IPS-NIHi7 (cell line): ENCODE results near the gene DPY19L1.
"Not testable (repeated sequence)": the region's sequence is repeated elsewhere in the genome, so short reads cannot be mapped to it uniquely, and the experiment has no call there.

Source experiments
- DNase-seq: peaks from one replicate; pipeline ENCODE4 v3.0.0; 2012; ENCODE audit warnings: mixed read lengths; ENCODE audit errors: extremely low spot score

DPY19L1 gene

DNA sequence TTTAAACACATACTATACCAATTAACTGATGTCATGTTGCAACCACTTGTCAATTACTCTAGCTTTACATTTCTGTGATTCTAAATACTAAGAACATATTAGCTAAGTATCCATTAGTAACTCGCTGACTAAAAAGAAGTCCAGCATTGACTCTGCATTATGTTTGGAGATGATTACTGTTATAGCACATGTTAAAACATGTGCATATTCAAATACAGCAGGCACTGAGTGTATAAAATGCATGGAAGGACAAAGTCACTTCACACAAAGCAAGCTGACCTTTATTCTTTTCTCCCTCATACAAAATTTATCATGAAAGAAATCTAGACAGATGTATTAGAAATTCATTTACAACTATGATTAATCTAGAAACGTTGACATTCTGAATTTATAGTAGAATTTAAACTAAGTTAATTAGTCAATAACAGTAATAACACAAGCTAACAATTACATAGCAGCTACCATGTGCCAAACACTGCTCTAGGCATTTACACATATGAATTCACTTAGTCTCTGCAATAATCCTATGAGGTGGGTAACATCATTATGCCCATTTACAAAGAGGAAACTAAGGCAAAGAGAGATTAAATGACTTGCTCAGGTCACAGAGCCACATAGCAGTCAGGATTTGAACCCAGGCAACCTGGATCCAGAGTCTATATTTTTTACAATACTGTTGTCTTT lies 48.7 kb downstream of the DPY19L1 start:
- DNase-seq = not testable (repeated sequence)

DNA sequence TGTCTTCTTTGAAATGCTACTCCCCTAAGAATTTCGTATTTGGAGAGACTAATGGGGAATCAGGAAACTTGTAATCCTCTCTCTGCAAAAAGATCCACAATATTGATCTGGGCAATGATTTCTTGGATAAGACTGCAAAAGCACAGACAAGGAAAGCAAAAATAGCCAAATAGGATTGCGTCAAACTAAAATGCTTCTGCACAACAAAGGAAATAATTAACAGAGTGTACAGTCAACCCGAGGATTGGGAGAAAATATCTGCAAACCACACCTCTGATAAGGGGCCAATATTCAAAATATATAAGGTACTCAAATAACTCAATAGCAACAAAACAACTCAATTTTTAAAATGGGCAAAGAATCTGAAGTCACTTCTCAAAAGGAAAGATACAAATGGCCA lies 52.1 kb downstream of the DPY19L1 start:
- DNase-seq = not testable (repeated sequence)

DNA sequence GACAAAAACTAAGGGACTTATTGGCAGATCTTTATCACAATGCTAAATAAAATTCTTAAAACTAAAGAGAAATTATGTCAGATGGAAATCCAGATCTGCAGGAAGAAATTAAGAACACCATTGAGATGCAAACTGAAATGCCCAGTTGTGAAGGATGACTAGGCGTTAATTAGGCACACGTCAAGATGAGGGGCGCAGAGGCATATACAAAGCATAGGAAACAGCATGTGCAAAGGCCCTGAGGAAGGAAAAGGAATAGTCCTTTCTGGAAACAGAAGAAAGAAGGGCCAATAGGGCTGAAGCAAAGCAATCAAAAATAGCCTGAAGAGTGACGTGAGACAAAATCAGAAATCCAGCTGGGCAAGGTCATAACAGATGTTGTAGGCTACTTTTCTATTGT lies 53.1 kb downstream of the DPY19L1 start:
- not testable (repeated sequence) for DNase-seq

DNA sequence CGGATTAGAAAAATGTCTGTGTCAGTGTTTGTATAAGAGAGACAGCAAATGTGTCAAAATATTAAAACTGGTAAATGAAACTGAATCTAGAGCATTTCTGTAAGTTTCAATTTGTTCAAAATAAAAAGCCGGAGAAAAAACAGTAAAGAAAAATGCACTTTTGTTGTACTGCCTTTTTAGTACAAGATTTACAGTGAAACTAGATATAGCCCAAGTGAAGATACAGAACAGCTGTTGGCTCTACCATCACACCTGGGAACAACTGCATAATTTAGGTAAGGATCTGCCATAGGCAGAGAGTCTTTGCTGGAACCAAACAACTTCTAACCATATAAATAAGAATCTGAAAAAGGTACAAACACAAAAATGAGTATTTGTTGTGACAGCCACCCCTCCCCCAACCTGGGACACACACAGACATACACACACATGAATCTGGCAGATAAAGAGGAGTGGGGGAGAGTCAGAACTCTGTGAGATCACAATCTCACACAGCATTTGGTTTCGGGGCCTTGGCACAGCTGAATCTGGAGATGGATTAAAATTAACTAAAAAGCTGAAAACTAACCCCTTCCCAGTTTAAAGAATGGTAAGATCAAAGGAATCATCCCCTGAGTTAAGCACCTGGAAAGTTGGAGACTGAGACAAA lies 54.8 kb downstream of the DPY19L1 start:
- DNase-seq = no peak

DNA sequence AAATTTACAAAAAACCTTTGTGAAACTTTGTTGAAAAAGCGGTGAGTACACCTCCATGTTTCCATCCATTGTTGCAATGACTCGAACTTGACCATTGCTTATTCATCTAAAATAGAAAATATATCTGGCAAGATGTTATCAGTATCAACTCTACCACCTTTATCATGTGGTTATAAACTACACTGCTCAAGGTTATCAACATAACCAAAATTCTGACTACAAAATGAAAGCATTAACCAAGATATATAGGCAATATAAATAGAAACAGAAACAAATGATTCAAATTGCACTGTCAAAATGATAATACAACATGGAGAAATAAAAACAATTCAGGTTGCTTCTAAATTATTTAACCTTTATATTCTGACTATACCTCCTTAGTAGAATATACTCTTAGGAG lies 58.2 kb downstream of the DPY19L1 start:
- DNase-seq = not testable (repeated sequence)

DNA sequence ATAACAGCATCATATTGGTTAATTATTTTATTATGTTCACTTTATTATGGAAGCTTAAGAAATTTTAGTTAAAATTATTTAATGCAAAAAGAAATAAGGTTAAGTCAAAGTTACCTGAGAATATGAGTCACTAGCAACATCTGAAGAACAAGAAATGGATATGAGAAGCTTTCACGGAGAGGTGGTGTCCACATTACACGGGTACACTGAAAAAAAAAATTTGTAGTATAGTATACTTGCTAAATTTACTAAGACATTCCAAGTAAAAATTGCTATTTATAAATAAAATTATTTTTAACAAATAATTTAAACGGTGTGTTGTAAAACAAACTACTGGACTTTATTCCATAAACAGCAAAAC lies 63.9 kb downstream of the DPY19L1 start:
- DNase-seq = no peak

DNA sequence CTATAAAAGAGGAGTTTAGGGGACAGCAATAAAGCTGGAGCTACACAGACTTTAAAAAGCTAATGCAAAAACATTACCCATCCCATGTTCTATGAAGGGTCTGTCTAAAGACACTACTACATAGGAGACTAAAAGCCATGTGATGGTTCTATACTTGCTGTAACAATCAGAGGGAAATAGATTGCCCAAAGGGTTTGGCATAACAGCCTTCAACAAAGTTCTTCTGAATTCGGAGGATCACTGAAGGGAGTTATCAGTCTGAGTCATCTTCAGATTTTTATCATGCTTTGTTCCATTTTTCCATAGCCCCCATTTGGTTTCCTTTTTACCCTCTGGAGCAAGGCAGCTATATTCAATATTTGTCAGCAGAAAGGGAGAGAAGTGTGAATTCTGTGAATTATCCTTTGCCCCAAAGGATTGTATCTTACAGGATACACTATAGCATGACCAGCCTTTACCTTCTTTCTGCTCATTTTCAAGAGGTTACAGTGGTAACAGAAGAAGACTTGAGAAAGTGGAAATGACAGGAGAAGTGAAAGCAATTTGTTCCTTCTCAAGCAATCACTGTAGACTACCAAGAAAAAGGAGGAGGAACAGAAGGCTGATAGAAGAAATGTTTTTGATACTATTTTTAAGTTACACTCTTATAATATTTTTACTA lies 64.4 kb downstream of the DPY19L1 start:
- DNase-seq = not testable (repeated sequence)

DNA sequence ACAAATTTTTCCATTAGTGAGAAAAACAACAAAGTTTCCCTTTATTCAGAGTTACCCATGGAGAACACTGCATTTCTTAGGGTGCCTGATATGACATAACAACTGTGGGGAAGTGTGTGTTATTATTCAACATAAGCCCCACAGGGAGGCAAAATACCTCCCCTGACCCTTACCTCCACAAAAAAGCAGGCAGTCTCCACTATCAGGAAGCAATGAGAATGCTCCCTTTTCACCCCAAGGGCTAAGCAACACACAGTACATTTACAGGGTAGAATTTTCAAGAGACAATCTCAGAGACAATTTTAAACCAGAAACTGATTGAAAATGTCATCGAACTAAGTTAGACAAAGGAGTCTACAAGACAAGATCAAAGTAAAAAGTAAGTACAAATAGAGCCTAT lies 69.5 kb downstream of the DPY19L1 start:
- not testable (repeated sequence) for DNase-seq

DNA sequence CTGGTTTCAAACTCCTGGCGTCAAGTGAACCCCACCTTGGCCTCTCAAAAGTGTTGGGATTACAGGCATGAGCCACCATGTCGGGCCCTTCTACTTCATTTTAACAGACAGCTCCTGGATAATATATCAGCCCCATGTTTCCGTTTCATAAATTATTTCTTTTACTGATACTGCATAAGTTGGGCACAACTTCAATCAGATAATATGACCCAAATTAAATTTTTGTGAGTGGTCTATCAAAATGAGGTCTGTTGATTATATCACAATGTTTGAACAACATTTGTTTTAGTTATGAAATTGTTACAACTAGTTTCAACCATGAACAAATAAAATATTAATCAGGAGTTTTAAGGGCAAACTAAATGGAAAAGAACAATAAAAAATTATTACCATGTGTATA lies 70.8 kb downstream of the DPY19L1 start:
- DNase-seq = not testable (repeated sequence)

DNA sequence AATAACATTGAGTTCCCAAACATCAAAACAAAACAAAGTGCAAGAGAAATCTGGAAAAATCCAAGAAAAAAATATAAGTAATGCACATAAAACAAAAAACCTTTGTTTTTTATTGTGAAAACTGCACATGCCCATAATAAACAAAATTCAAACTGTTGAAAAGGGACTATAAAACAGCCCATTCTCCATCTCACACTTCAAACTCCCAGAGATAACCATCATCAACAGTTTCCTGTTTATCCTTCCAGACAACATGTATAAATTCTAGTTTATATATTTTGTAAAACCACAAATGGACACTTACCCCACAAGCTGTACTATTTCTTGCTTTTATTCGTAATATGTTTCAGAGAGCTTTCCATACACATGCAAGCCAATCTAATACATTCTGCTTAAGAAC lies 79.3 kb downstream of the DPY19L1 start:
- no peak for DNase-seq

DNA sequence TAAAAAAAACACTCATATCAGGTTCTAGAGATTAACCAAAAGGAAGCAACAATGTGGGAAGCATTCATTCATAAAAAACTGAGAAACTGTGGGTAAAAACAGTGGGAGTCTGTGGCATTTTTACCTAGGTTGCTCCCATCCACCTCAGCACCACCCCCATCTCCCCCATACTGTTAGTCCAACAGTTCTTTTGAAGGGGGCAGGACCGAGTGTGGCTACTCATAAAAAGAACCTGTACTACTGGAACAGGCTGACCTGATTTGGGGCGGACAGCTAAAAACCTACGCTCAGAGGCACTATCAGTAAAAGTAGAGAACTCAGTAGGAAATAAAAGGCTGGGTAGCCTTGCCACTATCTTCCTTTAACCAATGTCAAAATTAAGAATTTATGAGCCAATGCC lies 84.5 kb downstream of the DPY19L1 start:
- DNase-seq = no peak

DNA sequence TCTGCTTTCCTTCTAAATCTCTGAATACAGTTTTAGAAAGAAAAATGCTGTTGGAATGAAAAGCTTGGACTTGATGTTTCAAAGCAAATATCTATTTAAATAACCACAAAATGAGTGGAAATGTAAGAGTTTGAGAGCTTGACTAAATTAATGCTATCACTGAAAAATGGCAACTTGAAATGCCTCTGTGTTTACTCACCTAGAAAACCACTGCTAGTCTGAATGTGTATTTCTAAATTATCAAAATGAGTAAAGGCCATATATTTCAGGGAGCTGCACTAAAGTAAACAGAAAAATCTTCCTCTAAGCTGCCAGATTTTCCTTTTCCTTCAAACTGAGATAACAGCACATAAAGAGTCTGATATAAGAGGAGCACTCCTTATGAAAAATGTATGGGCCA lies 87.9 kb downstream of the DPY19L1 start:
- no peak for DNase-seq

DNA sequence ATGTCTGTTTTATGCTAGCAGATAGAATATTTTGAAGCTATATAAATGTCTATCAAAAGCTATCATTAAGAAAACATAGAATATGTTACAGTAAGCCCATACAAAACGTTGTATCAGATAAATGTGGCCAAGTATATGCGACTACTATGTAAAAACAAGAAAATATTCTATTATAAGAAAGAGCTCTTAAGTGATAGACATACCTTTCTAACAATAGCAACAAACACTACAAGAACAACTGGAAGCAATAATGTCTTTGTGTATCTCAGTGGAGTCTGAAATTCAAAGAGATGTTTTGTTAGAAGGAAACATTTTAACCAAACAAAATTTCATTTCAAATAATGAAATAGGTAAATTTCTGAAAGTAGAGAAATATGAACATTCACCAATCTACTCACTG lies 89.9 kb downstream of the DPY19L1 start:
- DNase-seq = not testable (repeated sequence)

DNA sequence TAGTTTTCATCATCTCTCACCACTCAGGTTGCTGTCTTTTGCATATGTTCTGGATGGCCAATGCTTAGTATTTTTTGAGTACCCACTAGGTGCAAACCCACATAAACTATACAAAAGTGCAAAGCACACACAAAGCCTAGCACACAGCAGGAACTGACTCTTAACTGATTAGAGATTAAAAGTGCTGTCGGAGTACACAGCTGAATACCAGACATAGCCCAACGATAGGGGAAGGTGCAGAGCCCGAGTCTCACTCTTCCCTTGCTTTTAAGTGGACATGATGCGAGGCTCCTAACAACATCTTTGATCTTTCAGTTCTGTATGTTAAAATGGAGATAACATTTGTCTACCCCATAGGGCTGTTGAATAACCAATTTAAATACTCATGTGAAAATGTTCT lies 90.8 kb downstream of the DPY19L1 start:
- no peak for DNase-seq

DNA sequence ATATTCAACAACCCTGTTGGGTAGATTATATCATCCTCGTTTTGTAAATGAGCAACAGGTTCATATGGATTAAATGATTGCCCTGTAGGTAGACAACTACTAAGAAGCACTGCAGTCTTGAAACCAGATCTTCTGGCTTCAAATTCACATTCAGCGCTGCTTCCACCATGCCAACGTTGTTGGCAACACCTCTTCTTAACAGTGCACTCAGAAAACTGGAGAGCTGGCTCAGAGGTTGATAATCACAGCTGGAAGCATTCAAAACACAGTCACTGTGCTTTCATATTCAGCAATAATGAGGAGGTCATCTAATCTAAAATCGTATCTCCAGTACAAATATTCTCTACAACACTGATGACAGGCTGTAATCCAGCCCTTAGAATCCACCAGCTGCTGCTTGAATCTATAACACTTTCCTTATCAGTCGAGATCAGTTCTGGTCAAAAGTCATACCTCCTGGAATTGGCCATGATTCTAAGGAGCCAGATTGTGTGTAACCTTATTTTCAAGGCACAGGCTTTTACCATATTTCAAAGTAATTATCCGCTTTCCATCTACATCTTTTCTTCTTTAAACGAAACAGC lies 91.3 kb downstream of the DPY19L1 start:
- DNase-seq = not testable (repeated sequence)

DNA sequence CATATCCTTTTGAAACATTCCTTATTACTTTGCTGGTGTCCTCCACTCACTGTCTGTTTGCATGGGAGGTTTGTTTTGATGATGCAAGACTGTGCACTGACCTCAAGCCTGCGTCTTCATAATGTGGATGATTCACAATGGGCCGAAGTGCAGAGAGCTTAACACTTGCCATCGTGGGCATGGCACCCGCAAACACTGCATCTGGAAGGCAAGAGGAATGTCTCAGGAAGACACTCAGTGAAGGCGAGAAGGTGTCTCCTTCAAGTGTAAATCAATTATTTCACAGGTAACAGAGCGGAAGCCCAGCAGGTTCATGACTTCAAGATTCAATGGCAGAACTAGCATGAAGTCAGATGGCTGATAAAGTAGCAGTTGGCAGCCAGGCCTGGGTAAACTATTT lies 98.1 kb downstream of the DPY19L1 start:
- DNase-seq = no peak

DNA sequence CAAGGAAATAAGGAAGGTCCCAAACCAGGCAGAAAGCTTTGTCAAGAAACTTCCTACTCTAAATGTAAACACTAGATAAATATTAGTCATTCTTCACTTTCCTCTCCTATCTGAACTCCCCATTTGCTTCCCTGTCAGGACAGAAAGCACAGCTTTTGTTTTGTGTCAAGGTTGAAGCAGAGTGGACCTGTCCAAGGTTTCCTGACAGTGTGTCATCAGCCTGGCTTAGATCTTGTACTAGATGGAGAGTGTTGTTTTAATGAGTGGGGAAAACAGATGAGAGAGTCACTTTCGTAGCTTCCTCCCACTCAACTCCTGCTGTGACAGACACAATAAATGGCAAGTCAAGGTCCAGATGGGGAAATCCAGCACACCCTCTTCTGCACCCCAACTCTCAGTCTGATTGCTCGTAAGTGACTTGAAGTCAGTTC lies 101.5 kb downstream of the DPY19L1 start:
- DNase-seq = not testable (repeated sequence)

DNA sequence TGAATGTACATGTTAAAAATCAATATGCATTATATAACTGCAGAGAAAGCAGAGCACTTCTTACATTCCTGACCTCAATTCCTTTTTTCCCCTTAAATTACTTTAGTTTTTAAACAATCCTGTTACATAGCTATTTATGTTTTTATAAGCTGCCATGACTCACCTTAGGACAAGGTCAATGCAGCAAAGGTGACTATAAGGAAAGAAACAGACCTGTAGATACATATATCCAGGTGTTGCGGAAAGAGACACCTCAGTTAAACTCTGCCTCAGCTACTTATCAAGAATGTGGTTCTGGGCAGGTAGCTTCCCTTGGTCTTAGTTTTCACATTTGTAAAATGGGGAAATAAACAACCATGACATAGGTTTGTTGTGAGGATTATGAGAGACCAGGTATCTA lies 105.5 kb downstream of the DPY19L1 start:
- no peak for DNase-seq

DNA sequence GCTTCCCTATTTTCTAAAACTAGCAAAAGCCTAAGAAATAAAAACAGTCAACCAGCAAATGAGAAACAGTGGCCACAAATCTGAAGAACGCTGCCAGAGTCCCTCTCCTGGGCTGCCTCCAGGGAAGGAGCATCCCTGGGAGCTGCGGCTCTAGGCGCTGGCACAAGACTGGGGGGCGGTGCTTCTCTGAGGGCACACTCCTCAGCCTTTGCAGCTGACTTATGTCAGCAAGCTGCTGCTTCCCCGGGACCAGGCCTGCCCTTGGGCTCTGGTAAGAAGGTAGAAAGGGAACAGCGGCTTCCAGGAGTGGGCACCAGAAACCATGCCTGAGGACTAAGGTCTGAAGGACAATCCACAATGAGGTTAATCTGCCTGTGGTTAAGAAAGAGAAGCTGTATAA lies 107.5 kb downstream of the DPY19L1 start:
- not testable (repeated sequence) for DNase-seq

DNA sequence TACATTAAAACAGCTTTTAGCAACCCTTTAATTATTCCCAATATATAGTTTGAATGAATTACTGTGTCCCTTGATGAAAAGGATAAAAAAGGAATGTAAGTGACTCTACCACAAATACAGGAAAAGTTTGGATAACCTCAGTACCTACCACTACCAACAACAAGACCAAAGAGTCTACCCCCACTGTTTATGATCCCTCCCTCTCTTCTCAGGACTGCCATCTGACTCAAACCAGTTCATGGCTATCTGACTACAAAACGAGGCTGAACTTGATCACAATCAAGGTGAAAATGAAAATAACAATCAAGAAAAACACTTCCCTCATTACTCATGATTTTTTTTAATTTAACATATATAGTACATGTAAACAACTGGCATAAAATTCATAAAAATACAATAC lies 108.7 kb downstream of the DPY19L1 start:
- no peak for DNase-seq

DNA sequence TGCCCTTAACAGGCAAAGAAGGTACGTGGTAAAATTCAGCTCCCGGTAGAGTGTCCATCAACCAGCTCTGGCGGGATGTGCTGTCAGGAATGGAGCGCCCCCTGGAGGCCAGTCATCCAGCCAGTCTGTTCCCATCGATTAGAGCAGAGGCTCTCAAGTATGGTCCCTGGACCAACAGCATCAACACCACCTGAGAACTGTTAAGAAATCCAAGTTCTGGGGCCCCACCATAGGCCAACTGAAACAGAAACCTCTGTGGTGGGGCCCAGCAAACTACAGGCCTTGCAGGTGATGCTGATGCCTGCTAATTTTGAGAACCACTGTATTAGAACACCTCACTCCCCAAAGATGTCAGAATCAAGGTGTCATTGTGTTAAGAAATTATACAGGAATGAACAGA lies 109.2 kb downstream of the DPY19L1 start:
- peak; percentile 67 for DNase-seq

DNA sequence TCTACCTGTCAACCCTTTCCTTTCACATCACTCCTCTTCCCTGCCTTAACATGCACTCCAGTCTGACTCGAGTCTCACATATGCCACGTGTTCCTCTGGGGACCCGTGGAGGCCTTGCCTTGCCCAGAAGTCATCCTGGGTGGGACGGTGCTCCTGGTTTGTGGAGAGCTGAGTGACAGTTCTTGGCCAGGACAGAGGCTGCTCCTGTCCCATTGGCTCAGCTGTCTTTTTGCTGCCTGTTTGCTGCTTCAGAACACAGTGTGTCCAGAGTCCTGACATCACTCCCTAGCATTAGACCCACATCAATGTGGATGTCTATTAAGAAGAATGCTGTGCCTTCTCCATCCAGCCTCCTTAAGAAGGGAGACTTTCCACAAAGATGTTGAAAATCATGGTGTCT lies 116.8 kb downstream of the DPY19L1 start:
- DNase-seq = not testable (repeated sequence)

DNA sequence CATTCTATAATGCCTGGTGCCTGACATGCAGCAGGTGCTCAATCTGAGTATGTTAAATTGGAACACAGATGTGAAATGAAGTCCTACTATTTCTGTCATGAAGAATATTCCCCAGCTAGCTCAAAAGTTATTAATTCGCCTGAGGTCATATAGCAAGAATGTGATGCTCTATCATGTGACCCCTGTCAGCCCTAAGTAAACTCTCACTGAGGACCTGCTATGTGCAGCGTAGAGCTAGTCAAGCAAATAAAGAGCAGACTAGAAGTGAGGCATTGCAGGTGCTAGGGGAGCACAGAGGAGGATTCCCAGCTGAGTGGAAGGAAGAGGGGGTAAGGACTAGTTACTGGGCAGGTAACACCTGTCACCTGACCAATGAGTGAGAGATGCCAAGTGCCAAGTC lies 118.2 kb downstream of the DPY19L1 start:
- DNase-seq = not testable (repeated sequence)
